Astrocyte (in vitro differentiated cells and primary cell): ENCODE measurements around the gene TBRG1.

Experiments
- CTCF ChIP-seq: IDR thresholded peaks from 2 replicates; pipeline ENCODE4 v1.5.1; 2011; ENCODE audit warnings: low read depth, mild to moderate bottlenecking, inconsistent platforms, low read length, moderate library complexity; ENCODE audit not compliant: insufficient read depth
- EZH2 ChIP-seq: IDR thresholded peaks from 2 replicates; pipeline ENCODE4 v1.6.1; 2012; ENCODE audit warnings: mild to moderate bottlenecking, low read length, inconsistent platforms; ENCODE audit not compliant: insufficient read depth

- TF ChIP-seq CTCF, result no peak
- TF ChIP-seq EZH2, result no peak
Measured at GRCh38 chr11:124681421-124681820, 58.8 kb downstream of the TBRG1 start.
